ENCODE results near the gene KAT2B. TPM values are rescaled to one million over a fixed set of nuclear protein-coding genes. Genes with fewer than 3 reads are reported as not detected.

Gene KAT2B
- total and polyA plus RNA-seq, 2 of the 13 experiments (the other 11 are each of a cell fraction or from before 2014, with no cell fraction given), result 0.97 to 1.7 TPM

DNA sequence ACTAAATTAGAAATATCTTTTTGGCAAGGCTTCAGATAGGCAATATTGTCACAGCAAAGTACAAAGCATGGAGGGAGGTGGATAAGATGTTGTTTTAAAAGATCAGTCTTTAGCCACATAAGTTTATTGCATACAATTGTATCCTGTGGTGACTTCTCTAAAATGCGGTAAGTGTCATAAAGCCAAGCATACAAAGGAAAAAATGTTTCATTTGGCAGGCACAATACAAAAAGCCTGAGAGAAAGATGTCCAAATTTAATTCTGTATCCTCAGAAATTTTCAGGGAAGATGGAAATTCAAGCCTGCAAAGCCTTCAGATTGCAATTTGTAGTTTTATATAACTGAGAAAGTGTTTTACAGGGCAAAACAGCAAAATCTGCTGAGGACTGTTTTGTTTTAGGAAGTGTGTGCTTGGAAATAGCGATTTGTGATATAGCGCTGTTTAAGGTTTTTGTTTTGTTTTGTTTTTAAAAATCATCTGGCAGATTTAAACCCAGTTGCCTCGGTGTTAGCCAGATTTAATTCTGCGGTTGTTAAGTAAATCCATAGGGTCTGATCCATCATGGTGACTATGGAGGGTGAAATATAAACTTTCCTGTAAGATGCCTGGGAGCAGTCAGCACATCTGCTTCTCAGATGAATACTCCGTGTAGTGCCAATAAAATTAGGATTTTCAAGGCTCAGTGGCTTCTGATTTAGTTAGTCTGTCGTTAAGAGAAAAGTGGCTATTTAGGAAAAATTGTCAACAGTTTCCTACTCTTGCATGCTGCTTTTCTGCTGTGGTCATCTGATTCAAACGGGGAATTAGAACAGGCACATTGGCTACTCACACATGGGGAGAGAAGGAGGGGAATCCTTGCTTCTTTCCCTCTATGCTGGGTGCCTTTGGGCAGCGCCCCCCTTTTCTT is 8.0 kb downstream of the KAT2B start:
- DNase-seq (ENCODE audit: low spot score) (no peak), FAIRE-seq (no peak), ATAC-seq (no peak)
- WGBS (ENCODE audit: low lambda C conversion rate), result 68% methylated on average over 9 of the region's 9 CpGs
- ChIA-PET POLR2A (no interaction called here), CTCF (ENCODE audit: low intra/inter-chr PET ratio, low total read pairs) (no interaction called here)
- Histone ChIP-seq H4K20me1 (ENCODE audit: insufficient read depth, low read length) (no peaks in the 10 kb centered on the region), H3K36me3 (replicated peaks in 1 of 2; ENCODE audit: control insufficient read depth in 1 of 2, insufficient read depth in 2 of 2, low read length in 2 of 2) (no peaks in the 10 kb centered on the region), H3K9me3 (ENCODE audit: low read length) (no peaks in the 10 kb centered on the region), H3K4me2 (ENCODE audit: low read depth, low read length) (no peak overlapping the region), H3K79me2 (ENCODE audit: insufficient read depth, low read length) (no peaks in the 10 kb centered on the region), H3K27ac (ENCODE audit: extremely low read length, insufficient read depth, low read length) (no peak overlapping the region), H3K4me3 (replicated peaks in 1 of 3; ENCODE audit: insufficient read depth in 1 of 3, low read depth in 2 of 3, low read length in 3 of 3) (no peak overlapping the region), H3K4me1 (ENCODE audit: insufficient read depth, low read length) (peaks cover 9% of the 10 kb centered on the region), H3K27me3 (ENCODE audit: control insufficient read depth in 1 of 2, insufficient read depth in 2 of 2, low read length in 2 of 2) (no peaks in the 10 kb centered on the region), H3K9ac (ENCODE audit: insufficient read depth, low read depth, low read length) (no peak overlapping the region), H2AFZ (ENCODE audit: low read length) (no peak overlapping the region)
- intact Hi-C loops (cut with micrococcal nuclease; ENCODE audit: unreplicated experiment), result no loop called here
- BruUV-seq (replicated peaks), result no TSS peak
- in situ Hi-C loops (cut with HindIII; ENCODE audit: extremely low pct_ligation_motif_present, low pct_unique_long_range_greater_than_20kb), result no loop called here
- TF ChIP-seq ZNF350 (CRISPR knock-in tag; IDR thresholded peaks at IDR 0.05; ENCODE audit: borderline replicate concordance, low read depth), result no peak
- TF ChIP-seq EZH2 (conservative IDR thresholded peaks at IDR 0.05; ENCODE audit: low read depth, low read length), result no peak
- TF ChIP-seq ZNF781 (CRISPR knock-in tag; IDR thresholded peaks at IDR 0.05; ENCODE audit: borderline replicate concordance, not compliant biosample characterization), result no peak
- TF ChIP-seq SP5 (CRISPR knock-in tag; IDR thresholded peaks at IDR 0.05; ENCODE audit: borderline replicate concordance, low read depth), result no peak

DNA sequence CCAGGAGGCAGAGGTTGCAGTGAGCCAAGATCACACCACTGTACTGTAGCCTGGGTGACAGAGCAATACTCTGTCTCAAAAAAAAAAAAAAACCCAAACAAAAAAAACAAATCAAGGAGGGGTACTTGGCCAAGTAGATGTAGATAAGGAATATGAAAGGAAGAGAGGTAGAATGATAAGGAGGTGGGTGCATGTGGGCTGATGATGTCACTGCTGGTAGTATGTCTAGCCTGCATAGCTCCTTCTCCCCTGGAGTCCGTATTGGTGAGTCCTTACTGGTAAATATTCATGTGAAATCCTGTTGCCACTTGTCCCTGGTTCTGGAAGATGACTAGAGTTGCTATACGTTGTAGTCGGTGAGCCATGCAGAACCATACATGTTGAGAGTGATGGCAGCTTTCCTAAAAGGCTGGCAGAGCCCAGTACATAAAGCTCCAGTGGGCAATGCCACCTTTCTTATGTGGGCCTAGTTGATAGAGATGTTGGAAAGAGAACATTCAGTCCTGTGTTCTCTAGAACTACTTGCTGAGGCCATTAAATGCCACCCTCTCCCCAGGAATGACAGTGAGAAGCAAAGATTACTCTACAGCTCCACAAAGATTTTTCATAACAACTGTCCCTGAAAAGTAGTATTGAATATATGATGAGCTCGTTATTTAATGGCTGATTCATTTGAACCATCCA is 11.0 kb downstream of the KAT2B start:
- Histone ChIP-seq H3K27ac (ENCODE audit: extremely low read length, insufficient read depth, low read length) (no peak overlapping the region), H3K4me3 (replicated peaks in 1 of 3; ENCODE audit: insufficient read depth in 1 of 3, low read depth in 2 of 3, low read length in 3 of 3) (no peak overlapping the region), H3K4me2 (ENCODE audit: low read depth, low read length) (no peak overlapping the region), H3K9ac (ENCODE audit: insufficient read depth, low read depth, low read length) (no peak overlapping the region), H3K9me3 (ENCODE audit: low read length) (no peaks in the 10 kb centered on the region), H3K36me3 (replicated peaks in 1 of 2; ENCODE audit: control insufficient read depth in 1 of 2, insufficient read depth in 2 of 2, low read length in 2 of 2) (no peaks in the 10 kb centered on the region), H2AFZ (ENCODE audit: low read length) (no peak overlapping the region), H4K20me1 (ENCODE audit: insufficient read depth, low read length) (no peaks in the 10 kb centered on the region), H3K27me3 (ENCODE audit: control insufficient read depth in 1 of 2, insufficient read depth in 2 of 2, low read length in 2 of 2) (no peaks in the 10 kb centered on the region), H3K79me2 (ENCODE audit: insufficient read depth, low read length) (no peaks in the 10 kb centered on the region), H3K4me1 (ENCODE audit: insufficient read depth, low read length) (no peaks in the 10 kb centered on the region; the same call in 1 of the 2 replicates)
- intact Hi-C loops (cut with micrococcal nuclease; ENCODE audit: unreplicated experiment), result no loop called here
- no TSS peak for BruUV-seq (replicated peaks)
- in situ Hi-C loops (cut with HindIII; ENCODE audit: extremely low pct_ligation_motif_present, low pct_unique_long_range_greater_than_20kb), result no loop called here
- CTCF ChIA-PET (ENCODE audit: low intra/inter-chr PET ratio, low total read pairs), result no interaction called here
- no peak for ATAC-seq
- TF ChIP-seq ZSCAN9 (CRISPR knock-in tag; IDR thresholded peaks at IDR 0.05; ENCODE audit: borderline replicate concordance) (no peak), ATF7 (IDR thresholded peaks at IDR 0.05) (peak; percentile 18; the same call in 1 of the 2 replicates), ATF7 (CRISPR knock-in tag; IDR thresholded peaks at IDR 0.05) (no peak), CREB1 (IDR thresholded peaks at IDR 0.05) (0 out of 2 replicates have a peak, but pooled peaks have one; percentile 3), CREB1 (CRISPR knock-in tag; IDR thresholded peaks at IDR 0.05) (no peak), ZBTB3 (CRISPR knock-in tag; IDR thresholded peaks at IDR 0.05; ENCODE audit: borderline replicate concordance, low read depth) (no peak), REPIN1 (CRISPR knock-in tag; IDR thresholded peaks at IDR 0.05; ENCODE audit: borderline replicate concordance, low read depth) (no peak)
- POLR2A ChIA-PET, result no interaction called here
- DNase-seq (ENCODE audit: low spot score), result no peak
- FAIRE-seq, result no peak
- WGBS (ENCODE audit: low lambda C conversion rate), result 31% methylated on average over 4 of the region's 4 CpGs
